Sigmoid colon (tissue), 4 donors: Measurements from ENCODE around the gene ZNF792.
"Not testable (repeated sequence)": the region's sequence is repeated elsewhere in the genome, so short reads cannot be mapped to it uniquely, and the experiment has no call there.

Source experiments
- EP300 ChIP-seq, 4 donors: sonication (generic); formaldehyde crosslinking; IDR thresholded peaks; one replicate each; pipeline ENCODE4 v1.6.1; 2017; ENCODE audit warnings: antibody characterized with exemption in 4 of 4
- TF ChIP-seq, protein P1 (sequence below), 4 experiments: fragments of 450-650 bp in 3 of 4; fragments of 200-600 bp in 1 of 4; IDR thresholded peaks; one replicate each; pipeline ENCODE4 v1.5.1; 2016 to 2019; ENCODE audit warnings: antibody characterized with exemption in 4 of 4, mild to moderate bottlenecking in 3 of 4, moderate library complexity in 2 of 4

DNA sequence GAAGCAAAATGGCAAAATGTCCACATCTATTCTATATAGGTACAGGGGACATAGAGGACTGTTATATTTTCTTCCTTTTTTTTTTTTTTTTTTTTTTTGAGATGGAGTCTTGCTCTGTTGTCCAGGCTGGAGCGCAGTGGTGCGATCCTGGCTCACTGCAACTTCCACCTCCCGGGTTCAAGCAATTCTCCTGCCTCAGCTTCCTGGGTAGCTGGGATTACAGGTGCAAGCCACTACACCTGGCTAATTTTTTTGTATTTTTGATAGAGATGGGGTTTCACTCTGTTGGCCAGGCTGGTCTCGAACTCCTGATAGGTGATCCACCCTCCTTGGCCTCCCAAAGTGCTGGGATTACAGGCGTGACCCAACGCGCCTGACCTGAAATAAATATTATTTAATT is 34.2 kb upstream of the ZNF792 start:
- TF ChIP-seq, protein P1, sequence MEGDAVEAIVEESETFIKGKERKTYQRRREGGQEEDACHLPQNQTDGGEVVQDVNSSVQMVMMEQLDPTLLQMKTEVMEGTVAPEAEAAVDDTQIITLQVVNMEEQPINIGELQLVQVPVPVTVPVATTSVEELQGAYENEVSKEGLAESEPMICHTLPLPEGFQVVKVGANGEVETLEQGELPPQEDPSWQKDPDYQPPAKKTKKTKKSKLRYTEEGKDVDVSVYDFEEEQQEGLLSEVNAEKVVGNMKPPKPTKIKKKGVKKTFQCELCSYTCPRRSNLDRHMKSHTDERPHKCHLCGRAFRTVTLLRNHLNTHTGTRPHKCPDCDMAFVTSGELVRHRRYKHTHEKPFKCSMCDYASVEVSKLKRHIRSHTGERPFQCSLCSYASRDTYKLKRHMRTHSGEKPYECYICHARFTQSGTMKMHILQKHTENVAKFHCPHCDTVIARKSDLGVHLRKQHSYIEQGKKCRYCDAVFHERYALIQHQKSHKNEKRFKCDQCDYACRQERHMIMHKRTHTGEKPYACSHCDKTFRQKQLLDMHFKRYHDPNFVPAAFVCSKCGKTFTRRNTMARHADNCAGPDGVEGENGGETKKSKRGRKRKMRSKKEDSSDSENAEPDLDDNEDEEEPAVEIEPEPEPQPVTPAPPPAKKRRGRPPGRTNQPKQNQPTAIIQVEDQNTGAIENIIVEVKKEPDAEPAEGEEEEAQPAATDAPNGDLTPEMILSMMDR (IDR thresholded peaks at IDR 0.05) = not testable (repeated sequence)
- TF ChIP-seq EP300 (IDR thresholded peaks at IDR 0.05) = not testable (repeated sequence)
